ENCODE results near the gene EMC1.
A peak's percentile ranks its signal among the peaks of the same experiment; 100 is the strongest.

EMC1 gene

GRCh38 chr1:19213580-19213979 lies 37.7 kb downstream of the EMC1 start:
- DNase-seq: no peak

- DNase-seq: no peak
Observed at GRCh38 chr1:19212167-19212566, 39.2 kb downstream of the EMC1 start.

- DNase-seq: no peak
Observed at GRCh38 chr1:19210772-19211549, 40.4 kb downstream of the EMC1 start.

GRCh38 chr1:19209990-19210771 lies 41.1 kb downstream of the EMC1 start, which contains the start of gene UBR4:
UBR4 (minus strand) TSS chr1:19210266; CDS start chr1:19210248, 18 bp downstream.
- peak; percentile 95 for DNase-seq

- no peak for DNase-seq
Observed at GRCh38 chr1:19209439-19209989, 41.8 kb downstream of the EMC1 start.

GRCh38 chr1:19208710-19209438 lies 42.5 kb downstream of the EMC1 start:
- DNase-seq: no peak

- no peak for DNase-seq
Observed at GRCh38 chr1:19206947-19207346, 44.4 kb downstream of the EMC1 start.

GRCh38 chr1:19205845-19206244 lies 45.5 kb downstream of the EMC1 start:
- no peak for DNase-seq

- DNase-seq: no peak
Observed at GRCh38 chr1:19205403-19205802, 45.9 kb downstream of the EMC1 start.

- no peak for DNase-seq
Observed at GRCh38 chr1:19204446-19205266, 46.7 kb downstream of the EMC1 start.

- no peak for DNase-seq
Observed at GRCh38 chr1:19203440-19203839, 47.9 kb downstream of the EMC1 start.

GRCh38 chr1:19202396-19202795 lies 48.9 kb downstream of the EMC1 start:
- no peak for DNase-seq

GRCh38 chr1:19199969-19200604 lies 51.2 kb downstream of the EMC1 start:
- no peak for DNase-seq

GRCh38 chr1:19199329-19199968 lies 51.9 kb downstream of the EMC1 start:
- DNase-seq: no peak

GRCh38 chr1:19198820-19199219 lies 52.5 kb downstream of the EMC1 start:
- DNase-seq: no peak

GRCh38 chr1:19197845-19198244 lies 53.5 kb downstream of the EMC1 start:
- DNase-seq: no peak

GRCh38 chr1:19196331-19196730 lies 55.0 kb downstream of the EMC1 start:
- DNase-seq: no peak

GRCh38 chr1:19193004-19193403 lies 58.3 kb downstream of the EMC1 start:
- no peak for DNase-seq

GRCh38 chr1:19191811-19192210 lies 59.5 kb downstream of the EMC1 start:
- DNase-seq: no peak

GRCh38 chr1:19190468-19190867 lies 60.9 kb downstream of the EMC1 start:
- DNase-seq: no peak

GRCh38 chr1:19189270-19189669 lies 62.1 kb downstream of the EMC1 start:
- no peak for DNase-seq

Data from right hindlimb (tissue), 1 donor.